Liver (tissue), 9 donors: ENCODE results near the gene GAP43. TPM values are rescaled to one million over a fixed set of nuclear protein-coding genes. Genes with fewer than 3 reads are reported as not detected.

Experiments used
- DNase-seq: peaks from one replicate; pipeline ENCODE4 v3.0.0-alpha.2; 2017; ENCODE audit warnings: low spot score
- H3K27ac ChIP-seq, 2 donors: one replicate each; pipeline ENCODE4 v1.7.0; 2013; ENCODE audit warnings: inconsistent platforms in 2 of 2, low read length in 2 of 2, control low read depth in 1 of 2, low read depth in 1 of 2, mild to moderate bottlenecking in 1 of 2
- H3K27me3 ChIP-seq, 4 donors: one replicate each; pipeline versions ENCODE4 v1.6.1 to v1.7.0; 2013; ENCODE audit warnings: low read length in 3 of 4, inconsistent platforms in 1 of 4, mild to moderate bottlenecking in 1 of 4, moderate library complexity in 1 of 4; ENCODE audit not compliant: control insufficient read depth in 4 of 4, insufficient read depth in 4 of 4
- H3K36me3 ChIP-seq, 4 donors: one replicate each; pipeline versions ENCODE4 v1.6.1 to v1.7.0; 2013; ENCODE audit warnings: low read length in 3 of 4, mild to moderate bottlenecking in 3 of 4, low read depth in 1 of 4, moderate library complexity in 1 of 4; ENCODE audit not compliant: control insufficient read depth in 4 of 4, insufficient read depth in 3 of 4
- H3K4me1 ChIP-seq, 4 donors: one replicate each; pipeline versions ENCODE4 v1.6.1 to v1.7.0; 2013; ENCODE audit warnings: low read length in 3 of 4, mild to moderate bottlenecking in 3 of 4, moderate library complexity in 1 of 4; ENCODE audit not compliant: control insufficient read depth in 4 of 4, insufficient read depth in 4 of 4
- H3K4me3 ChIP-seq, 3 donors: one replicate each; pipeline versions ENCODE4 v1.6.1 to v1.7.0; 2013; ENCODE audit warnings: low read length in 3 of 3, control low read depth in 1 of 3, low read depth in 1 of 3, mild to moderate bottlenecking in 1 of 3
- H3K9ac ChIP-seq, 2 donors: one replicate each; pipeline ENCODE4 v1.7.0; 2013; ENCODE audit warnings: low read length in 2 of 2, mild to moderate bottlenecking in 2 of 2, moderate library complexity in 2 of 2, control low read depth in 1 of 2, low read depth in 1 of 2
- H3K9me3 ChIP-seq, 4 donors: one replicate each; pipeline versions ENCODE4 v1.6.1 to v1.7.0; 2013; ENCODE audit warnings: low read length in 3 of 4; ENCODE audit not compliant: control insufficient read depth in 4 of 4
- ATF3 ChIP-seq: IDR thresholded peaks from 2 replicates; pipeline ENCODE4 v1.6.1; 2016; ENCODE audit warnings: antibody characterized with exemption
- CTCF ChIP-seq: fragments of 150-350 bp; IDR thresholded peaks from 2 replicates; pipeline ENCODE4 v1.5.1; 2017; ENCODE audit warnings: improper control_type of control experiment, low read depth, low read length; ENCODE audit not compliant: missing input control
- EGR1 ChIP-seq, 2 donors: IDR thresholded peaks; 2 replicates each; pipeline ENCODE4 v1.6.1; 2016 to 2018; ENCODE audit warnings: antibody characterized with exemption in 2 of 2, low read depth in 2 of 2
- FOXA1 ChIP-seq: IDR thresholded peaks from 2 replicates; pipeline ENCODE4 v1.6.1; 2016; ENCODE audit warnings: antibody characterized with exemption
- FOXA2 ChIP-seq: IDR thresholded peaks from 2 replicates; pipeline ENCODE4 v1.6.1; 2016; ENCODE audit warnings: antibody characterized with exemption
- GABPA ChIP-seq, 2 donors: IDR thresholded peaks in 1 of 2; conservative IDR thresholded peaks in 1 of 2; 2 replicates each; pipeline ENCODE4 v1.6.1; 2016; ENCODE audit warnings: antibody characterized with exemption in 2 of 2, mild to moderate bottlenecking in 1 of 2, moderate library complexity in 1 of 2
- HNF4G ChIP-seq: IDR thresholded peaks from 2 replicates; pipeline ENCODE4 v1.6.1; 2016; ENCODE audit warnings: antibody characterized with exemption
- JUND ChIP-seq, 2 donors: IDR thresholded peaks; 2 replicates each; pipeline ENCODE4 v1.6.1; 2016; ENCODE audit warnings: antibody characterized with exemption in 2 of 2
- MAX ChIP-seq: IDR thresholded peaks from 2 replicates; pipeline ENCODE4 v1.6.1; 2016; ENCODE audit warnings: antibody characterized with exemption
- RAD21 ChIP-seq, 2 donors: IDR thresholded peaks; 2 replicates each; pipeline ENCODE4 v1.6.1; 2016; ENCODE audit warnings: antibody characterized with exemption in 2 of 2, mild to moderate bottlenecking in 2 of 2
- REST ChIP-seq: IDR thresholded peaks from 2 replicates; pipeline ENCODE4 v1.6.1; 2016; ENCODE audit warnings: antibody characterized with exemption, mild to moderate bottlenecking
- YY1 ChIP-seq: IDR thresholded peaks from 2 replicates; pipeline ENCODE4 v1.6.1; 2016; ENCODE audit warnings: antibody characterized with exemption, mild to moderate bottlenecking
- WGBS: extraction: QIAGEN DNeasy Blood & Tissue Kit; methylation state at CpG from one replicate; pipeline ENCODE4 v1.1.7; 2013; 5-methylcytosine and 5-hydroxymethylcytosine counted together
- polyA plus RNA-seq, 2 donors: library from polyadenylated mRNA; stranded (reverse) in 1 of 2; unstranded in 1 of 2; fragments of 200-250 nt in 1 of 2; fragments of >200 nt in 1 of 2; fragmentation: Nextera tagmentation in 1 of 2; extraction: Ambion mirVana in 1 of 2; gene quantifications; one replicate each; pipeline versions ENCODE4 v1.2.1 to v1.2.3, GENCODE V29; 2013 to 2015
- total RNA-seq, 2 donors: library from RNA; depleted of rRNA; stranded (reverse); fragments of >200 nt; gene quantifications; one replicate each; pipeline ENCODE4 v1.2.3, GENCODE V29; 2014
- donor health status: healthy.
- donor health status: healthy.
- donor health status: healthy.
- donor health status: healthy.
- donor health status: healthy.

Gene GAP43
- total and polyA plus RNA-seq, 4 donors = 0.06 TPM; not detected in 3

GRCh38 chr3:115626721-115627120, 3.4 kb downstream of the GAP43 start:
- peaks cover 0 to 6% (median 2%) of the 10 kb centered on the region in 4 donors for H3K27me3 ChIP-seq
- no peak overlapping the region for H3K27ac ChIP-seq
- no peak for DNase-seq
- H3K4me3 ChIP-seq = no peak overlapping the region
- WGBS = 31% methylated on average over 3 of the region's 3 CpGs
- peaks cover 0 to 5% (median under 1%) of the 10 kb centered on the region in 4 donors for H3K4me1 ChIP-seq
- no peak overlapping the region for H3K9ac ChIP-seq
- H3K36me3 ChIP-seq = no peaks in the 10 kb centered on the region
- no peaks in the 10 kb centered on the region for H3K9me3 ChIP-seq
- TF ChIP-seq YY1 (no peak), MAX (no peak), ATF3 (no peak), EGR1 (IDR thresholded peaks at IDR 0.05; ENCODE audit: low read depth in 2 of 2) (no peak), RAD21 (IDR thresholded peaks at IDR 0.05) (no peak), HNF4G (no peak)

- H3K27me3 ChIP-seq = peaks cover 0 to 6% (median 2%) of the 10 kb centered on the region in 4 donors
- H3K9me3 ChIP-seq = no peaks in the 10 kb centered on the region
- no peak overlapping the region for H3K9ac ChIP-seq
- TF ChIP-seq FOXA2 (no peak), HNF4G (no peak), REST (no peak), GABPA (IDR thresholded peaks at IDR 0.05 in 1 of 2, conservative IDR thresholded peaks at IDR 0.05 in 1 of 2) (no peak), FOXA1 (no peak), JUND (IDR thresholded peaks at IDR 0.05) (no peak), CTCF (no peak)
- 41% methylated on average over 3 of the region's 3 CpGs for WGBS
- no peaks in the 10 kb centered on the region for H3K36me3 ChIP-seq
- no peak for DNase-seq
- H3K4me3 ChIP-seq = no peak overlapping the region
- H3K4me1 ChIP-seq = peaks cover 0 to 5% (median under 1%) of the 10 kb centered on the region in 4 donors
- H3K27ac ChIP-seq = no peak overlapping the region
These were observed 4.1 kb downstream of the GAP43 start for GRCh38 chr3:115627180-115628074.
